H1 (cell line): ENCODE measurements around the gene ICA1. TPM values are rescaled to one million over a fixed set of nuclear protein-coding genes. Genes with fewer than 3 reads are reported as not detected.
A peak's percentile ranks its signal among the peaks of the same experiment; 100 is the strongest.

Experiments used
- BACH1 ChIP-seq: IDR thresholded peaks from 2 replicates; pipeline ENCODE4 v1.6.1; 2012; ENCODE audit warnings: low read length, improper control_type of control experiment
- CBX5 ChIP-seq: fragments of 300-800, 300-1000 bp; sonication (generic); IDR thresholded peaks from 2 replicates; pipeline ENCODE4 v1.7.1; 2016; ENCODE audit warnings: antibody characterized with exemption, low read length, low read depth
- CHD7 ChIP-seq: fragments of 300-600 bp; sonication (generic); IDR thresholded peaks from 2 replicates; pipeline ENCODE4 v1.7.1; 2012; ENCODE audit warnings: low read length, moderate library complexity, mild to moderate bottlenecking, inconsistent platforms; ENCODE audit not compliant: insufficient replicate concordance
- CTCF ChIP-seq, 3 experiments: IDR thresholded peaks; 1 replicate in 2 of 3; 2 replicates in 1 of 3; pipeline versions ENCODE4 v1.5.1 to v1.6.1; 2011; ENCODE audit warnings: low read length in 3 of 3, mild to moderate bottlenecking in 3 of 3, inconsistent platforms in 2 of 3, low read depth in 1 of 3, moderate library complexity in 1 of 3; ENCODE audit not compliant: insufficient read depth in 1 of 3; ENCODE audit errors: control extremely low read depth in 1 of 3
- HDAC6 ChIP-seq: IDR thresholded peaks from one replicate; pipeline ENCODE4 v1.7.1; 2012; ENCODE audit warnings: low read depth, mild to moderate bottlenecking, inconsistent platforms, low read length, moderate library complexity
- NRF1 ChIP-seq: IDR thresholded peaks from 2 replicates; pipeline ENCODE4 v1.6.1; 2011; ENCODE audit warnings: mild to moderate bottlenecking, low read depth, low read length, improper control_type of control experiment
- SP1 ChIP-seq: IDR thresholded peaks from 2 replicates; pipeline ENCODE4 v1.6.1; 2011; ENCODE audit warnings: low read depth, low read length
- TAF1 ChIP-seq: IDR thresholded peaks from 2 replicates; pipeline ENCODE4 v1.6.1; 2011; ENCODE audit warnings: mild to moderate bottlenecking, low read depth, low read length
- polyA plus RNA-seq, 7 experiments: library from polyadenylated mRNA; depleted of rRNA in 3 of 7; stranded (reverse) in 5 of 7; unstranded in 2 of 7; fragments of >200 nt in 5 of 7; fragments of 200-250 nt in 2 of 7; gene quantifications; 1 replicate in 5 of 7; 2 replicates in 1 of 7; 4 replicates in 1 of 7; pipeline versions ENCODE4 v1.2.1 to v1.2.3, GENCODE V29; 2011 to 2013; ENCODE audit warnings: missing spikeins in 2 of 7, mixed read lengths in 2 of 7
- total RNA-seq: library from RNA; stranded (reverse); fragmentation: NEBNext Ultra II Directional; extraction: Animal tissue kit (Norgen Biotek cat#: 25700); gene quantifications from 2 replicates; pipeline ENCODE4 v1.2.1, GENCODE V29; 2021

ICA1 gene
- total and polyA plus RNA-seq, 2 of the 8 experiments (the other 6 are each of a cell fraction or from before 2014, with no cell fraction given): 14.9 to 37.1 TPM

GRCh38 chr7:8190119-8190895 lies 71.7 kb downstream of the ICA1 start (continued):
- no peak for TF ChIP-seq CHD7
- peak in 2 of 3 experiments; percentile 45 to 59; a peak in 3 of 4 replicates for TF ChIP-seq CTCF (IDR thresholded peaks at IDR 0.05; ENCODE audit: control extremely low read depth in 1 of 3, insufficient read depth in 1 of 3, low read depth in 1 of 3, low read length in 3 of 3)
- TF ChIP-seq NRF1: no peak
- TF ChIP-seq CBX5: no peak
- TF ChIP-seq BACH1: no peak
- TF ChIP-seq HDAC6: no peak
- no peak for TF ChIP-seq TAF1
- no peak for TF ChIP-seq SP1
